H9 (cell line): ENCODE data around the gene FCN1. TPM values are rescaled to one million over a fixed set of nuclear protein-coding genes. Genes with fewer than 3 reads are reported as not detected.

Experiments
- DNase-seq: peaks from one replicate; pipeline ENCODE4 v3.0.0-alpha.2; 2017
- H2AFZ ChIP-seq: one replicate; pipeline ENCODE4 v1.6.1; 2013; ENCODE audit warnings: mild to moderate bottlenecking, low read length, control low read depth, moderate library complexity
- H2AK5ac ChIP-seq: 2 replicates; pipeline ENCODE4 v1.6.1; 2013; ENCODE audit warnings: low read length, control low read depth, mixed read lengths; ENCODE audit not compliant: insufficient read length
- H2BK120ac ChIP-seq: one replicate; pipeline ENCODE4 v1.6.1; 2013; ENCODE audit warnings: low read depth, mild to moderate bottlenecking, low read length, control low read depth, inconsistent platforms; ENCODE audit not compliant: poor library complexity, severe bottlenecking
- H2BK12ac ChIP-seq: 2 replicates; pipeline ENCODE4 v1.6.1; 2013; ENCODE audit warnings: low read length, control low read depth, mixed read lengths, low read depth; ENCODE audit not compliant: insufficient read length
- H2BK15ac ChIP-seq: 2 replicates; pipeline ENCODE4 v1.6.1; 2013; ENCODE audit warnings: low read depth, low read length, control low read depth
- H2BK20ac ChIP-seq: one replicate; pipeline ENCODE4 v1.6.1; 2013; ENCODE audit warnings: low read depth, mild to moderate bottlenecking, low read length, control low read depth, inconsistent platforms; ENCODE audit not compliant: poor library complexity, severe bottlenecking
- H2BK5ac ChIP-seq: 2 replicates; pipeline ENCODE4 v1.6.1; 2013; ENCODE audit warnings: low read length, control low read depth, mixed read lengths; ENCODE audit not compliant: insufficient read length
- H3K14ac ChIP-seq: 2 replicates; pipeline ENCODE4 v1.6.1; 2013; ENCODE audit warnings: low read length, control low read depth; ENCODE audit not compliant: insufficient read depth
- H3K18ac ChIP-seq: 2 replicates; pipeline ENCODE4 v1.6.1; 2013; ENCODE audit warnings: low read depth, mild to moderate bottlenecking, mixed read lengths, low read length, control low read depth; ENCODE audit not compliant: insufficient read length
- H3K23ac ChIP-seq: 2 replicates; pipeline ENCODE4 v1.6.1; 2013; ENCODE audit warnings: low read length, control low read depth, mixed read lengths, low read depth; ENCODE audit not compliant: insufficient read length
- H3K23me2 ChIP-seq: 2 replicates; pipeline ENCODE4 v1.6.1; 2013; ENCODE audit warnings: low read depth, mild to moderate bottlenecking, mixed read lengths, low read length, control low read depth; ENCODE audit not compliant: insufficient read length, poor library complexity, severe bottlenecking
- H3K27ac ChIP-seq: 2 replicates; pipeline ENCODE4 v1.5.1; 2013; ENCODE audit warnings: low read length, control low read depth, mixed read lengths, low read depth; ENCODE audit not compliant: insufficient read length
- H3K27me3 ChIP-seq: 2 replicates; pipeline ENCODE4 v1.6.1; 2013; ENCODE audit warnings: low read length, control low read depth, inconsistent platforms; ENCODE audit not compliant: insufficient read depth
- H3K4ac ChIP-seq: 2 replicates; pipeline ENCODE4 v1.6.1; 2013; ENCODE audit warnings: low read depth, mild to moderate bottlenecking, control low read depth, inconsistent platforms, low read length, moderate library complexity
- H3K4me1 ChIP-seq: 2 replicates; pipeline ENCODE4 v1.6.1; 2013; ENCODE audit warnings: low read length, control low read depth, inconsistent platforms; ENCODE audit not compliant: insufficient read depth
- H3K4me2 ChIP-seq: 2 replicates; pipeline ENCODE4 v1.6.1; 2013; ENCODE audit warnings: low read length, control low read depth, mixed read lengths; ENCODE audit not compliant: insufficient read length, insufficient read depth
- H3K56ac ChIP-seq: 2 replicates; pipeline ENCODE4 v1.6.1; 2013; ENCODE audit warnings: low read depth, mild to moderate bottlenecking, mixed read lengths, low read length, control low read depth; ENCODE audit not compliant: insufficient read length
- H3K79me1 ChIP-seq: 2 replicates; pipeline ENCODE4 v1.6.1; 2013; ENCODE audit warnings: low read depth, mild to moderate bottlenecking, moderate library complexity, low read length, control low read depth, inconsistent platforms; ENCODE audit not compliant: insufficient read depth, poor library complexity, severe bottlenecking
- H3K79me2 ChIP-seq: 2 replicates; pipeline ENCODE4 v1.6.1; 2013; ENCODE audit warnings: low read length, control low read depth, inconsistent platforms; ENCODE audit not compliant: insufficient read depth
- H3K9ac ChIP-seq: 2 replicates; pipeline ENCODE4 v1.6.1; 2013; ENCODE audit warnings: low read length, control low read depth, mixed read lengths; ENCODE audit not compliant: insufficient read length; ENCODE audit errors: extremely low read depth
- H3K9me3 ChIP-seq: one replicate; pipeline ENCODE4 v1.6.1; 2013; ENCODE audit warnings: low read depth, low read length, inconsistent platforms; ENCODE audit not compliant: control insufficient read depth
- H3T11ph ChIP-seq: one replicate; pipeline ENCODE4 v1.6.1; 2013; ENCODE audit warnings: mild to moderate bottlenecking, low read length, control low read depth, inconsistent platforms
- H4K20me1 ChIP-seq: one replicate; pipeline ENCODE4 v1.6.1; 2013; ENCODE audit not compliant: control insufficient read depth, insufficient read length, insufficient read depth
- H4K5ac ChIP-seq: 2 replicates; pipeline ENCODE4 v1.6.1; 2013; ENCODE audit warnings: low read depth, mild to moderate bottlenecking, mixed read lengths, low read length, control low read depth; ENCODE audit not compliant: insufficient read length
- H4K8ac ChIP-seq: replicated peaks from 2 replicates; pipeline ENCODE4 v1.6.1; 2013; ENCODE audit warnings: low read length, control low read depth, mixed read lengths, low read depth; ENCODE audit not compliant: insufficient read length
- H4K91ac ChIP-seq: 2 replicates; pipeline ENCODE4 v1.6.1; 2013; ENCODE audit warnings: low read depth, mild to moderate bottlenecking, moderate library complexity, mixed read lengths, low read length, control low read depth; ENCODE audit not compliant: insufficient read length
- H3K27ac Mint-ChIP-seq, 3 experiments: 2 replicates in 2 of 3; 3 replicates in 1 of 3; pipeline ENCODE4 v1.8.0; 2020 to 2021; ENCODE audit warnings: mixed read lengths in 3 of 3, mild to moderate bottlenecking in 1 of 3, moderate library complexity in 1 of 3
- H3K27me3 Mint-ChIP-seq: 2 replicates; pipeline ENCODE4 v1.8.0; 2021; ENCODE audit warnings: low read depth, mild to moderate bottlenecking, moderate library complexity, mixed read lengths
- H3K36me3 Mint-ChIP-seq, 3 experiments: 2 replicates in 2 of 3; 3 replicates in 1 of 3; pipeline ENCODE4 v1.8.0; 2020 to 2021; ENCODE audit warnings: low read depth in 3 of 3, mixed read lengths in 3 of 3; ENCODE audit not compliant: insufficient read depth in 1 of 3
- H3K4me1 Mint-ChIP-seq, 2 experiments: 2 replicates each; pipeline ENCODE4 v1.8.0; 2020; ENCODE audit warnings: mixed read lengths in 2 of 2
- H3K4me3 Mint-ChIP-seq, 2 experiments: 2 replicates in 1 of 2; 3 replicates in 1 of 2; pipeline ENCODE4 v1.8.0; 2020 to 2021; ENCODE audit warnings: mild to moderate bottlenecking in 2 of 2, mixed read lengths in 2 of 2, moderate library complexity in 1 of 2
- H3K9me3 Mint-ChIP-seq, 2 experiments: 2 replicates in 1 of 2; 3 replicates in 1 of 2; pipeline ENCODE4 v1.8.0; 2020; ENCODE audit warnings: mild to moderate bottlenecking in 2 of 2, mixed read lengths in 2 of 2, moderate library complexity in 1 of 2
- CTCF ChIP-seq: fragments of 200-600 bp; sonication (generic); conservative IDR thresholded peaks from 3 replicates; pipeline ENCODE4 v1.8.0; 2021; ENCODE audit warnings: antibody characterized with exemption, mild to moderate bottlenecking
- WGBS: extraction: QIAGEN DNeasy Blood & Tissue Kit; methylation state at CpG from one replicate; pipeline ENCODE4 v1.1.7; 2013; ENCODE audit warnings: missing lambda C conversion rate, low lambda C conversion rate, mixed read lengths; ENCODE audit not compliant: insufficient read length; ENCODE audit errors: extremely low coverage; 5-methylcytosine and 5-hydroxymethylcytosine counted together
- total RNA-seq: library from RNA; stranded (reverse); gene quantifications from 2 replicates; pipeline ENCODE4 v1.2.1, GENCODE V29; 2021

The FCN1 gene
- total RNA-seq, 1 experiment from 2014 or later = not detected

DNA sequence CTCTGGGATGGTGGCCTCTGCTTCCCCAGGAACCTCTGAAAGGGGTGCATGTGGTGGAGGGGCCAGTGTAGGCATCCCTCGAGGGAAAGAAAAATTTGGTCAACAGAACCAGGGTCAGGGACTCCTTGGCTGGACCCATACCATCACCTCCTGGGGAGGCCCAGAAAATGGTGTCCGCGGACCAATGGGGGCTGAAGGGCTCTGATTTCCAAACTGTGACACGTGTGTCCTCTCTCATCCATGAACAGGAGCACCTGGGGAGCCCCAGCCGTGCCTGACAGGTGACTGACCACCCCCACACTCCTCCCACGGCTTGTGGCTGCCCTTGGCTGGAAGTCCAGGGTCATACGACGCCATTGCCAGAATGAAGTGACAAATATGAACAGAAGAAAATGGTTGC lies 33.2 kb downstream of the FCN1 start:
- Histone ChIP-seq H3K4ac (no peak overlapping the region), H3K4me2 (no peak overlapping the region), H2AK5ac (no peak overlapping the region), H2BK12ac (no peak overlapping the region), H4K5ac (no peak overlapping the region), H3K4me1 (no peaks in the 10 kb centered on the region), H3K27ac (no peak overlapping the region), H3K18ac (no peak overlapping the region), H2BK120ac (no peak overlapping the region), H3K9me3 (no peaks in the 10 kb centered on the region), H3T11ph (no peak overlapping the region), H2BK15ac (no peak overlapping the region), H3K23ac (no peak overlapping the region), H3K79me1 (no peaks in the 10 kb centered on the region), H4K91ac (no peak overlapping the region), H4K8ac (no peak overlapping the region), H4K20me1 (no peaks in the 10 kb centered on the region), H3K23me2 (no peaks in the 10 kb centered on the region), H2BK5ac (no peak overlapping the region), H3K9ac (no peak overlapping the region), H3K27me3 (no peaks in the 10 kb centered on the region), H3K79me2 (no peaks in the 10 kb centered on the region), H3K14ac (no peak overlapping the region), H2AFZ (no peak overlapping the region), H2BK20ac (no peak overlapping the region), H3K56ac (no peak overlapping the region)
- no CpG with 5 or more reads among the region's 8 CpGs for WGBS
- H3K36me3 Mint-ChIP-seq = no peaks in the 10 kb centered on the region
- H3K27me3 Mint-ChIP-seq = no peaks in the 10 kb centered on the region; the same call in none of the 2 replicates
- no peak overlapping the region for H3K27ac Mint-ChIP-seq
- no peak for TF ChIP-seq CTCF
- no peak overlapping the region for H3K4me3 Mint-ChIP-seq
- no peak for DNase-seq
- peaks cover 0 to 4% of the 10 kb centered on the region in 2 experiments; a peak in 2 of 4 replicates for H3K4me1 Mint-ChIP-seq
- no peaks in the 10 kb centered on the region for H3K9me3 Mint-ChIP-seq
